ENCODE results near the gene TBC1D1.

- TF ChIP-seq CTCF (IDR thresholded peaks at IDR 0.05) (no peak), POLR2A (IDR thresholded peaks at IDR 0.05) (no peak)
Observed at GRCh38 chr4:38188136-38188535, 297.3 kb downstream of the TBC1D1 start.

Measured in body of pancreas (tissue), 4 donors.